Transverse colon (tissue), 4 donors: ENCODE measurements around the gene NAA80.

Experiments
- CTCF ChIP-seq, 5 experiments: fragments of 200-600 bp in 3 of 5; fragments of 450-650 bp in 2 of 5; sonication (generic) in 3 of 5; IDR thresholded peaks; 1 replicate in 2 of 5; 2 replicates in 3 of 5; pipeline ENCODE4 v1.5.1; 2016 to 2017; ENCODE audit warnings: antibody characterized with exemption in 5 of 5, inconsistent platforms in 3 of 5, mild to moderate bottlenecking in 2 of 5, moderate library complexity in 1 of 5
- EP300 ChIP-seq: sonication (generic); formaldehyde crosslinking; IDR thresholded peaks from one replicate; pipeline ENCODE4 v1.6.1; 2017; ENCODE audit warnings: antibody characterized with exemption, low read depth
- POLR2A ChIP-seq: fragments of 450-650 bp; IDR thresholded peaks from one replicate; pipeline ENCODE4 v1.6.1; 2016; ENCODE audit warnings: antibody characterized with exemption, mild to moderate bottlenecking, moderate library complexity
- POLR2AphosphoS5 ChIP-seq, 3 donors: sonication (generic); formaldehyde crosslinking; IDR thresholded peaks; one replicate each; pipeline ENCODE4 v1.6.1; 2016; ENCODE audit warnings: antibody characterized with exemption in 3 of 3

GRCh38 chr3:50268703-50269451 is 30.3 kb downstream of the NAA80 start, which contains the start of gene SEMA3B:
- TF ChIP-seq CTCF (IDR thresholded peaks at IDR 0.05) (no peak), POLR2A (peak; percentile 79), POLR2AphosphoS5 (IDR thresholded peaks at IDR 0.05) (peak; percentile 38 to 82 (median 79)), EP300 (peak; percentile 5)
